Neural crest cell (in vitro differentiated cells): Measurements from ENCODE around the gene WDR1. TPM values are rescaled to one million over a fixed set of nuclear protein-coding genes. Genes with fewer than 3 reads are reported as not detected.
A peak's percentile ranks its signal among the peaks of the same experiment; 100 is the strongest.

Experiments
- DNase-seq: peaks from one replicate; pipeline ENCODE4 v3.0.0; 2021; ENCODE audit warnings: low read depth, mixed read lengths, low spot score
- H3K27ac Mint-ChIP-seq: one replicate; pipeline ENCODE4 v1.8.0; 2021; ENCODE audit warnings: mild to moderate bottlenecking, mixed read lengths; ENCODE audit not compliant: unreplicated experiment
- H3K27me3 Mint-ChIP-seq: 2 replicates; pipeline ENCODE4 v1.8.0; 2021; ENCODE audit warnings: low read depth, mild to moderate bottlenecking, mixed read lengths
- H3K36me3 Mint-ChIP-seq: 2 replicates; pipeline ENCODE4 v1.8.0; 2021; ENCODE audit warnings: low read depth, mild to moderate bottlenecking, mixed read lengths
- H3K4me1 Mint-ChIP-seq: 2 replicates; pipeline ENCODE4 v1.8.0; 2021; ENCODE audit warnings: mixed read lengths
- H3K4me3 Mint-ChIP-seq: one replicate; pipeline ENCODE4 v1.8.0; 2021; ENCODE audit warnings: mild to moderate bottlenecking, mixed read lengths
- H3K9me3 Mint-ChIP-seq: 2 replicates; pipeline ENCODE4 v1.8.0; 2021; ENCODE audit warnings: mixed read lengths
- total RNA-seq: library from RNA; stranded (reverse); gene quantifications from 2 replicates; pipeline ENCODE4 v1.2.1, GENCODE V29; 2021
- TF ChIP-seq, protein P1 (sequence below): fragments of 200-600 bp; sonication (generic); conservative IDR thresholded peaks from 2 replicates; pipeline ENCODE4 v1.5.0; 2021; ENCODE audit warnings: antibody characterized with exemption, mild to moderate bottlenecking

WDR1 gene
- total RNA-seq, 1 donor from 2014 or later, result 154 TPM

GRCh38 chr4:10089346-10089745 lies 27.3 kb downstream of the WDR1 start:
- H3K4me3 Mint-ChIP-seq, result no peak overlapping the region
- H3K36me3 Mint-ChIP-seq, result no peaks in the 10 kb centered on the region
- no peaks in the 10 kb centered on the region for H3K27me3 Mint-ChIP-seq
- no peaks in the 10 kb centered on the region for H3K9me3 Mint-ChIP-seq
- no peak for DNase-seq
- TF ChIP-seq, protein P1, sequence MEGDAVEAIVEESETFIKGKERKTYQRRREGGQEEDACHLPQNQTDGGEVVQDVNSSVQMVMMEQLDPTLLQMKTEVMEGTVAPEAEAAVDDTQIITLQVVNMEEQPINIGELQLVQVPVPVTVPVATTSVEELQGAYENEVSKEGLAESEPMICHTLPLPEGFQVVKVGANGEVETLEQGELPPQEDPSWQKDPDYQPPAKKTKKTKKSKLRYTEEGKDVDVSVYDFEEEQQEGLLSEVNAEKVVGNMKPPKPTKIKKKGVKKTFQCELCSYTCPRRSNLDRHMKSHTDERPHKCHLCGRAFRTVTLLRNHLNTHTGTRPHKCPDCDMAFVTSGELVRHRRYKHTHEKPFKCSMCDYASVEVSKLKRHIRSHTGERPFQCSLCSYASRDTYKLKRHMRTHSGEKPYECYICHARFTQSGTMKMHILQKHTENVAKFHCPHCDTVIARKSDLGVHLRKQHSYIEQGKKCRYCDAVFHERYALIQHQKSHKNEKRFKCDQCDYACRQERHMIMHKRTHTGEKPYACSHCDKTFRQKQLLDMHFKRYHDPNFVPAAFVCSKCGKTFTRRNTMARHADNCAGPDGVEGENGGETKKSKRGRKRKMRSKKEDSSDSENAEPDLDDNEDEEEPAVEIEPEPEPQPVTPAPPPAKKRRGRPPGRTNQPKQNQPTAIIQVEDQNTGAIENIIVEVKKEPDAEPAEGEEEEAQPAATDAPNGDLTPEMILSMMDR, result peak; percentile 51
- peaks cover 16% of the 10 kb centered on the region for H3K4me1 Mint-ChIP-seq
- H3K27ac Mint-ChIP-seq, result no peak overlapping the region

- TF ChIP-seq, protein P1, result no peak
- H3K27me3 Mint-ChIP-seq, result no peaks in the 10 kb centered on the region
- peaks cover 7% of the 10 kb centered on the region for H3K4me1 Mint-ChIP-seq
- no peak overlapping the region for H3K27ac Mint-ChIP-seq
- no peak for DNase-seq
- no peaks in the 10 kb centered on the region for H3K36me3 Mint-ChIP-seq
- no peak overlapping the region for H3K4me3 Mint-ChIP-seq
- H3K9me3 Mint-ChIP-seq, result no peaks in the 10 kb centered on the region
These were observed 28.2 kb downstream of the WDR1 start for GRCh38 chr4:10088135-10089010.

GRCh38 chr4:10087152-10087791 lies 29.3 kb downstream of the WDR1 start:
- H3K4me1 Mint-ChIP-seq, result no peaks in the 10 kb centered on the region
- peaks cover under 1% of the 10 kb centered on the region for H3K36me3 Mint-ChIP-seq
- H3K4me3 Mint-ChIP-seq, result no peak overlapping the region
- H3K27ac Mint-ChIP-seq, result peak overlapping the region; percentile 71
- no peaks in the 10 kb centered on the region for H3K27me3 Mint-ChIP-seq
- no peaks in the 10 kb centered on the region for H3K9me3 Mint-ChIP-seq
- TF ChIP-seq, protein P1, result no peak
- no peak for DNase-seq

GRCh38 chr4:10086506-10087120 lies 30.0 kb downstream of the WDR1 start:
- Mint-ChIP-seq H3K9me3 (no peaks in the 10 kb centered on the region), H3K27ac (peak overlapping the region; percentile 78), H3K4me1 (no peaks in the 10 kb centered on the region), H3K36me3 (peaks cover 2% of the 10 kb centered on the region), H3K4me3 (no peak overlapping the region), H3K27me3 (no peaks in the 10 kb centered on the region)
- TF ChIP-seq, protein P1, result no peak
- no peak for DNase-seq

GRCh38 chr4:10085828-10086505 lies 30.6 kb downstream of the WDR1 start:
- no peak for DNase-seq
- Mint-ChIP-seq H3K27ac (no peak overlapping the region), H3K4me3 (no peak overlapping the region), H3K36me3 (peaks cover 7% of the 10 kb centered on the region), H3K27me3 (no peaks in the 10 kb centered on the region), H3K9me3 (no peaks in the 10 kb centered on the region), H3K4me1 (no peaks in the 10 kb centered on the region)
- TF ChIP-seq, protein P1, result no peak
